Pulmonary artery endothelial cell (primary cell): Measurements from ENCODE around the gene KLC1. TPM values are rescaled to one million over a fixed set of nuclear protein-coding genes. Genes with fewer than 3 reads are reported as not detected.
"Not testable (repeated sequence)": the region's sequence is repeated elsewhere in the genome, so short reads cannot be mapped to it uniquely, and the experiment has no call there.

ENCODE experiments used
- DNase-seq: peaks from one replicate; pipeline ENCODE4 v3.0.0-alpha.2; 2011; ENCODE audit warnings: low read depth, low spot score
- total RNA-seq: library from RNA; depleted of rRNA; stranded (reverse); fragments of >200 nt; gene quantifications from 2 replicates; pipeline ENCODE4 v1.2.3, GENCODE V29; 2014

The KLC1 gene
- total RNA-seq, 1 donor from 2014 or later, result 170 TPM

DNA sequence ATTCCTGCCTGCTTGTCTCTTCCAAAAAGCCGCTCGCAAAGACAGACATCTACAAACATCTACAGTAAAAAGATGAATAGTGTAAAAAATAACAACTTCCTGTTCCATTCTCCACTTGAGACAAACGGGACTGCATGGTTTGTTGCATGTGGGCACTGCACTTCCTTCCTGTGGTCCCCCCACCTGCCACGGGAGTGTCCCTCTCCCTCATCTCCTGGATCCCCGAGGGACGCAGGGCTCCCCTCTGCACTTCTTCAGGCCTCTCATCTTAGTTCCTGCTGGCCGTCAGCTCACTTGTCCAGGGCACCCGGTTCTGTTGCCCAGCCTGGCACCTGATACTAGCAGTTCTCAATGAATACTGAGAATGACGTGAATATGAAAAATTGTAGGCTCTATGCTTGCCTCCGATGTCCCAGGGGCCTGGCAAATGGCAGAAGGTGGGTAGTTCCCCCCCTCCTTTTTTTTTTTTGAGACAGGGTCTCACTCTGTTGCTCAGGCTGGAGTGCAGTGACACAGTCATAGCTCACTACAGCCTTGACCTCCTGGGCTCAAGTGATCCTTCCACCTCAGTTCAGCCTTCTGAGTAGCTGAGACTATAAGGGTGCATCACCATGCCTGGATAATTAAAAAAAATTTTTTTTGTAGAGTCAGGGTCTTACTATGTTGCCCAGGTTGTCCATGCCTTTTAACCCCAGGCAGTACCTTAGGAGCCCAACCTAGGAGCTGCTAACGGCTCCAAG lies 3.5 kb upstream of the KLC1 start:
- DNase-seq, result no peak

DNA sequence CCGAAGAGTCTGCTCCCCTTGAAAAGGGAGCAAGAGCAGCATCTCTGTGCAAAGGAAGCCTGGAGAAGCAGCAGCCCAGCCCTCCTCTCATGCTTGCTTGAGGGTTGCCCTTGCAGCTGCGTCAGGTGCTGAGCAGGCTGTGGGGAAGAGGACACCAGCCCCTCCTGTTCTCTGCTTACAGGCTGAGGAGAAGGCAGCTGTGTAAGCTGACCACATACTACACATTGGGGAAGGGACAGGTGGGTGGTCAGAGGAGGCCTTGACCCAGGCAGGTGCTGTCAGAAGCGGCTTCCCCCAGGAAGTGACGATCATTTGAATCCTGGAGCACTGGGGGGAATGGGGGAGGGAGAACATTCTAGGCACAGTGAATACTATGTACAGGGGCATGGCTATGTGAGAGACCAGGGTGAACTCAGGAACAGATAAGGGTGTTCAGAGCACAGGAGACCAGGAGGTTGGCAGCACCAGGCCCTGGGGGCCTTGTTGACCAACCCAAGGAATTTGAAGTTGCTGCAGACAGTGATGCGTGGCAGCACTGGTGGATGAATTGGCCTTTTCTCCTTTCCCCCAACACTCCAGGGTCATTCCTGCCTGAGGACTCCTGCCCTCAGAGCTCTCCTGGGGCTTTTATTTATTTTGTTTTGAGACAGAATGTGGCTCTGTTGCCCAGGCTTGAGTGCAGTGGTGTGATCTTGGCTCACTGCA lies 2.7 kb upstream of the KLC1 start:
- no peak for DNase-seq

DNA sequence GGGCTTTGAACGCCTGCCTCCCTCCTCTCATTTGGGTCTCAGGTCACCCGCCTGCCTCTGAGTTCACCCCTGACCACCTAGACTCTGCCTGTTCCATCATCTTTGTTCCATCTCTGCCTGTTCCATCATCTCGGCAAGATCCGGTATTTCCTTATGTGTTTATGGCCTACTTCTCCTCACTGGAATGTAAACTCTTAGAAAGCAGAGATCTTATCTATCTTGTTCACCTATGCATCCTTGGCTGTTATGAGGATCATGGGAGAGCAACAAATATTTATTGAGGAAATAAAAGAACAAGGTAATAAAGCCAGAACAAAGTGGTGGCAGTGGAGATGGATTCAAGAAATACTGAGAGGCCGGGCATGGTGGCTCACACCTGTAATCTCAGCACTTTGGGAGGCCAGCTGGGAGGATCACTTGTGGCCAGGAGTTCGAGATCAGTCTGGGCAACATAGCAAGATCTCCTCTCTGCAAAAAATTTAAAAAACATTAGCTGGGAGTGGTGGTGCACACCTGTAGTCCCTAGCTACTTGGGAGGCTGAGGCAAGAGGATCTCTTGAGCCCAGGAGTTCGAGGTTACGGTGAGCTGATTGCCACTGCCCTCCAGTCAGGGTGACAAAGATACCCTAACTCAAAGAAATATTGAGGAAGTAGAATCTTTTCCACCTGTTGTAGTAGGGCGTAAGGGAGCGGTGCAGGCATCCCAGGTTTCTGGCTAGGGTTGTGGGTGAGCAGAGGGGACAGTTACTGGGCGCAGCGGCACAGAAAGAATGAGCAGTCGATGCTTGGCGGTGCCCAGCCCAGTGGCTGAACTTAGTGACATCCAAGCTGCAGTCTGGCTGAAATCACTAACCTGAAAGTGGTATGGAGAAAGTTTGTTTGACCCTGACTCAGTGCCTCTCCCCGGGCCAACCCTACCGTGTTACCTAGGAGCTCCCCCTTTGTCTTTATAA lies 1.7 kb upstream of the KLC1 start:
- no peak for DNase-seq

DNA sequence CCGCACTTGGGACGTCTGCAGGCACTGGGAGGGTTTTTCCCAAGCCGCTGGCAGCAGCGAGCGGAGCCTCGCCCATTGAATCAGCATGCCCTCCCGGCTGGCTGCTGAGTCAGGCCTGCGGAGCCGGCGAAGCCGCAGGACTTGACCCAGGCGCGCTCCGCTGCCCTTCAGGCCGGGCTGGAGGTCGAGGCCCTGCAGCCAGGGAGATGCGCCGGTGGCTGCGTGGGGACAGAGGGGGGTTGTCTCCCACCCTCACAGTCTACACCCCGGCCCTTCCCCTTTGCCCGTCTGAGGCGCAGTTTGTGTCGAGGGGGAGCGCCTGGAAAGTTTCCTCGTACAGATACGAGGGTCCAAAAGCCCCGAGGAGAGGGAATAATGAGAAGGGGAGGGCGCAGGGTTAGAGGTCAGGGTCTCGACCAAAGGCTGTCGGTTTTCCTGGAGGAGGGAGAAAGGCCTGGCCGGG lies 759 bp upstream of the KLC1 start:
- DNase-seq, result no peak

DNA sequence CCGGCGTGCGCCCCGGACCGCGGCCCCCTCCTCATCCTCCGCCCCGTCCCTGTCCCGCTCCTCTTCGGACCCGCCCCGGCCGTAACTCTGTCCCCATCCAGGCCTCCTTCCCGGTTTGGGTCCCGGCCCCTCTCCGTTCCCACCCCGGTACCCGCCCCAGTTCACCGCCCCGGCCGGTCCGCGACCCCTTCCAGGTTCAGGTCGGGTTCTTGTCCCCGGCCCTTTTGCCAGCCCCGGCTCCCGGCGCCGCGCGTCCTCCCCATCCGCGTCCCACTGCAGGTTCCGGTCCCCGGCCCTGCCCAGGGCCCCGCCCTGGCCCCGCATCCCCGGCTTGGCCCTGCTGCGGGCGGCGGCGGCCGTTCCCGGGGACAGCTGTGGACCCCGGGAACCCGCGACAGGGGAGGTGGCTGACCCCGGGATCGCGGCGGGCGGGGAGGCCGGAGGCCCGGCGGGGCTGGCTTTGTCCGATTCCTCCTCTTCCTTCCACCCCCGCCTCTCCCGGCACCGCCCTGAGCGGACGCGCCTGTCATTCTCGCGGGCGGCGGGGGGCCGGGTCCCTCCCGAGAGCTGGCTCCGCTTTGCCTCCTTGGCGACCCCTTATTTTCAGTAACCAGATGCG lies 601 bp downstream of the KLC1 start:
- no peak for DNase-seq

DNA sequence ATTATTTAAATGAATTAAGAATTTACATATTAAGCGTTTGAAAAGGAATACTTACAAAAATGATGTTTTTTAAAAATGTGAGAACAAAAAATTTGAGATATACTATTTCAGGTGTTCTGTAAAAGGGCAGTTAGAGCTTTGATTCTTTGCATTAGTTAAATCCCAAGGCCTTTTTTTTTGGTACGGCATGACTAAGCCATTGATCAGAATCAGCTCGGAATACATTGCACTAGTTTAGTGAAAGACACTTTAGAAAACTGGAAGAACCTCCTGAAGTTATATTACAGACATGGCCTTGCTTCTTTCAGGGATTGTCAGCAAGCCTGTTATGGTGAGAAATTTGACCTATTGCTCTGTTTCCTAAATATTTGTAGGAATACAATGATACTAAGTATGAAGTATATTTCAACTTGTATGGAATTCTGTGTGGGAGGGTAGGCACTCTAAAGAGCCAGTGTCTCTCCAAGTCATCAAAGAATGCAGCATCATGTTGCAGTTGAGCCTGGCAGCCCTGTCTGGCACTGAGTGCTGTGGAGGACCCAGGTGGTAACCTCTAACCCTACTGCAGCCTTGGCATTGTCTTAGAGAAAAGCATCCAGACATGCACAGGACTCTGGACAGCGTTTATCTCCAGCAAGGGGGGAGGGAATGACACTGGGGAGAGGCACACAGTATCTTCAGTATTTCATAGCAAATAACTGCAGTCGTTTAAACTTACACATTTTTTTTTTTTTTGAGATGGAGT lies 1.5 kb downstream of the KLC1 start:
- DNase-seq, result no peak

DNA sequence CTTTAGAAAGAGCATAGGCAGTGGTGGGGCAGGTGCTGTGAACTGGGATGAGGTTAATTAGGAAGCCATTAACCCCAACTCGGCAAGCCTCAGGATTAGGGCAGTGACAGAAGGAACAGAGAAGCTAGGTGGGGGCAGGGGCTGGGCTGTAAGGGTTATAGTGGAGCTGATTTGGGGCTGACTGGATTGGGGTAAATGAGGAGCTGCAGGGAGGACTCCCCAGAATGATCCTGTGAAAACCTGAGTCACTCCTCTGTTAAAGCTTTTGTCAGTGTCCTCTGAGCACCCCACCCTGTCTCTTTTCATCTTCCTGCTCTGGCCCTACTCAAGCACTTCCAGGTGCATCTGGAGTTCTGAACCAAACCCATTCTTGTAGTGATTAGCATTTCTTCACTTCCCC lies 4.4 kb downstream of the KLC1 start:
- DNase-seq, result no peak

DNA sequence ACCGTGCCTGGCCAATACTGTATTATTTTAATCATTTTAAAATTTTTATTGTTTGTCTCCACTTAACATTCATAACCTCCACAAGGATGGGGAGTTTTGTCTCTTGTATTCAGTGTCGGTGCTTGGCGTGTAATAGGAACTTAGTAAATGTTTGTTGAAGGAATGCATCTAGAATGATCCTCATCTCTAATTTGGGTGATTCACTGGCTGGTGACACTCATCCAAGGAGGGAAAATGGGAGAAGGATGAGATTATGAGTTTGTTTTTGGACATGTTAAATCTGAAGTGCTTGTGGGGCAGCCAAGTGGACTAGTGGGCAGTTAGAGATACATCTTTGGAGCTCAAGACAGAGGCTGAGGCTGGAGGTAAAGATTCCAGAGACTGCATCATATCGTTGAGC lies 5.1 kb downstream of the KLC1 start:
- DNase-seq, result no peak

DNA sequence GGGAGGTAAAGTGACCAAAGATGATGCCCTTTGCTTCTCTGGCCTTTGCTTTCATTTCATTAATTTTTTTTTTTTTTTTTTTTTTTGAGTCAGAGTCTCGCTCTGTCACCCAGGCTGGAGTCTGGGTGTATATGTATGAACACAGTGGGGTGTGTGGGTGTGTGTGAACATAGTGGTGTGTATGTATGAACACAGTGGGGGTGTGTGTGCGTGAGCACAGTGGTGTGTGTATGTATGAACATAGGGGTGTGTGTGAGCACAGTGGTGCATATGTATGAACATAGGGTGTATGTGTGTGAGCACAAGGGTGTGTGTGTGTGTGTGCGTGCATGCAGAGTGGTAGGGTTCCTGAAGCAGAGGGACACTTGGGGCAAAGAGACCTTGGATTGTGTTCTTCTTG lies 9.6 kb downstream of the KLC1 start:
- DNase-seq, result no peak

DNA sequence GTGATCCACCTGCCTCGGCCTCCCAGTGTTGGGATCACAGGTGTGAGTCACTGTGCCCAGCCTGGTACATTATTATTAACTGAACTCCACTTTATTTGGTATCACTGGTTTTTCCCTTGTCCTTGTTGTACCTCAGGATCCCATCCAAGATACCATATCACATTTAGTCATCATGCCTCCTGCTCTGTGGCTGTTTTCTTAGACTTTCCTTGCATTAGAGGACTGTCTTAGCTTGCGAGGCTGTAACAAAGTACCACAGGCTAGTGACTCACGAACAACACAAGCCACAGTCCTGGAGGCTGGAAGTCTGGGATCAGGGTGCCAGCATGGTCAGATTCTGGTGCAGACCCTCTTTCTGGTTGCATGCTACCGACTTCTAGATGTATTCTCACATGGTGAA lies 12.2 kb downstream of the KLC1 start:
- no peak for DNase-seq

DNA sequence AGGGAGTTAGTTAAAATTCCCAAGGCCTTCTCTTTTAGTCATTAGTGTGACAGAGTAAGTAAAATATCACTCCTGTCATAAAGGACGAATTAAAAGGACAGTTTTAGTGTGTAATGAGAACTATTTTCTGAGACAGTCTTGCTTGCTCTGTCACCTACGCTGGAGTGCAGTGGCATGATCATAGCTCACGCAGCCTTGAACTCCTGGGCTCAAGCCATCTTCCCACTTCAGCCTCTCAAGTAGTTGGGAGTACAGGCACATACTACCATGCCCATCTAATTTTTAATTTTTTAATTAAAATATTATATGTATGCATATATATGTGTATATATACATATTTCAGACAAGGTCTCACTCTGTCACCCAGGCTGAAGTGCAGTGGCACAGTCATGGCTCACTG lies 17.2 kb downstream of the KLC1 start:
- no peak for DNase-seq

DNA sequence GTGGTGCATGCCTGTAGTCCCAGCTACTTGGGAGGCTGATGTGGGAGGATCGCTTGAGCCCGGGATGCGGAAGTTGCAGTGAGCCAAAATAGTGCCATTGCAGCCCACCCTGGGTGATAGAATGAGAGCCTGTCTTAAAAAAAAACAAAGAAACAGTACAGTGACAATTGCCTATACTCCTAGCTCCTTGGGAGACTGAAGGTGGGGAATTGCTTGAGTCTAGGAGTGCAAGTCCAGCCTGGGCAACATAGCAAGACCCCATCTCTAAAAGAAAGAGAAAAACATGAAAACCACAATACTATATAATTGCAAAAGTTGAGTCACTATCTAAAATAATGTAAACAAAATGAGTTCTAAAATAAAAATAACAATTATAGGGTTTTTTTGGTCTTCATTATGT lies 20.0 kb downstream of the KLC1 start:
- no peak for DNase-seq

DNA sequence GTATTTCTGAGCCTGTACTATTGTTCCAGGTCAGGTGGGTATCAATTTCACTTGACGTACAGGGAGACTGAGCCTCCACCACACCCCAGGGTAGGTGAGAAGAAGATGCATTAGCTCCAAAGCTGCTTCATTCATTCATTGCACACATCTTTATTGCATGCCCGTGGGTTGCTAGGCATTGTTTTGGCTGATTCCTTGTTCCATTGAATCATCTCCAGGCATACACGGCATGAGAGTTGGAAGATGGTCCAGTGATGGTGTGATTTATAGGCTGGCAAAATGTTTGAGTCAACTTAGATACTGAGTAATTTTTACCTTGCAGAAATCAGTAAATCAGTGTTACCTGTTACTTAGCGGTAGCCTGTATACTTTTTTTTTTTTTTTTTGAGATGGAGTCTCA lies 21.2 kb downstream of the KLC1 start:
- DNase-seq, result no peak

DNA sequence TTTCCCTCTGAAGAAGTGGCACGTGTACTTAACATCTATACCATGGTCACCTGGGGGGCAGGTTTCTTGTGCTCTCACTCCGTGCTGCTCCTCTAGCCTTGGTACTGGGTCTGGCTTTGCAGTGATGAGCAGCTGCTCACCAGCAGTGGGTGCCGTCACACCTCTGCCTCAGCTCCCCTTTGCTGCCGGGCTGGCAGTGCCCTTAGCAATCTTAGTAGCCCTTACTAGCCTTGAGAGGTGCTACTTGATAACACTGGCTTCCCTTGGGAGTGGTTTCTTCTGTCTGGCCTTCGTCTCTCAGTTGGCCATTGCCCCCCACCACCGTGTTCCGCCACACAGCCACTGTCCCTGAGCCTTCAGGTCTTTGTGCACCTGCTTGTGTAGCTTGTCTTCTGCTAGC lies 22.6 kb downstream of the KLC1 start:
- no peak for DNase-seq

DNA sequence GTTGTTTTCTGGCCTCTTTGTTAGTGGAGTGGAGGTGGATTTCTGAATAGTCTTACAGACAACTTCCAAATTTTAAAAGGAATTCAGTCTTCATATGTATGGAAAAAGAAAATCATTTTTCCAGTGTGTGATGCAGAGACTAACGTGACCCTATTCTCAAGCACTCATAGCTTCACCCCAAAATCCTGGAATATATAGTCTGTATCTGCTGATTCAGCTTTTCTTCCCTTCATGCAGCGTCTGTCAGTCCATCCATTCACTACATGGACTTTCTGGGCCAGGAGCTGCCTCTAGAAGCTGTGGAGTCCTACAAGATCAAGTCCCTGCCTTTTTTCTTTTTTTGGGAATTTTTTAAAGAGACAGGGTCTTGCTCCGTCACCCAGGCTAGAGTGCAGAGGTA lies 23.8 kb downstream of the KLC1 start:
- DNase-seq, result no peak

DNA sequence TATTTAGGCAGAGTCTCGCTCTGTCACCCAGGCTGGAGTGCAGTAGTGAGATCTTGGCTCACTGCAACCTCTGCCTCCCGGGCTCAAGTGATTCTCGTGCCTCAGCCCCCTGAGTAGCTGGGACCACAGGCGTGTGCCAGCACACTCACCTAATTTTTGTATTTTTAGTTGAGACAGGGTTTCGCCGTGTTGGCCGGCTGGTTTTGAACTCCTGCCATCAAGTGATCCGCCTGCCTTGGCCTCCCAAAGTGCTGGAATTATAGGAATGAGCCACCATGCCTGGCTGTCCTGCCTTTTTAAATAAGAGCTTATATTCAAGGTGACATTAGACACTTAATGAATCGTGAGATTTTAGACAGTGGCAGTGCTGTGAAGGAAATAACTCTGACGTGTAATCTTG lies 24.3 kb downstream of the KLC1 start:
- DNase-seq, result not testable (repeated sequence)

DNA sequence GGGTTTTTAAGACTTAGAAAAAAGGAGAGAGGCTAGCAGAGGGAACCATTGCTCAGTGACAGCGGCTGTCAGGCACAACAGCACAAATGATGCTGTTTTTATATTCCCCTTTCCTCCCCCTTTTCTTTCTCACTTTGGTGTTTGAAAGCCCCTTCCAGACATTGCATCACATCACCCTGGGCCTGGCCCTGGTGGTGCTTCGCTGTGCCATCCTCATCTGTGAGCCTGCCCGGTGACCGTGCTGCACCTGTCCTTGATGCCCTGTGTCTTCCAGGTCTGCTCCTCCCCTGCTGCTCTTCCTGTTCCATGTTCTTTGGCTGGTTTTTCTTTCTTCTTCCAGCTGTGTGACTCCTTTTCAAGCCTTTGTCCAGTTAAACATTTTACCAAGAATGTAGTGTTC lies 24.8 kb downstream of the KLC1 start:
- no peak for DNase-seq

DNA sequence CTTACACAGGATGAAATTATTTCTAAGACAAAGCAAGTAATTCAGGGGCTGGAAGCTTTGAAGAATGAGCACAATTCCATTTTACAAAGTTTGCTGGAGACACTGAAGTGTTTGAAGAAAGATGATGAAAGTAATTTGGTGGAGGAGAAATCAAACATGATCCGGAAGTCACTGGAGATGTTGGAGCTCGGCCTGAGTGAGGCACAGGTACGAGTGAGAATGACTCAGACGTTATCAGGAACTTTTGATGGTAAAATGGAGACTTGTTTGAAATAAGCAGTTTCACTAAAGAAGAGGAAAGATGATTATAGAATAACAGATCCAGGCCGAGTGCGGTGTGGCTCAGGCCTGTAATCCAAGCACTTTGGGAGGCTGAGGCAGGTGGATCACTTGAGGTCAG lies 25.6 kb downstream of the KLC1 start:
- DNase-seq, result no peak

DNA sequence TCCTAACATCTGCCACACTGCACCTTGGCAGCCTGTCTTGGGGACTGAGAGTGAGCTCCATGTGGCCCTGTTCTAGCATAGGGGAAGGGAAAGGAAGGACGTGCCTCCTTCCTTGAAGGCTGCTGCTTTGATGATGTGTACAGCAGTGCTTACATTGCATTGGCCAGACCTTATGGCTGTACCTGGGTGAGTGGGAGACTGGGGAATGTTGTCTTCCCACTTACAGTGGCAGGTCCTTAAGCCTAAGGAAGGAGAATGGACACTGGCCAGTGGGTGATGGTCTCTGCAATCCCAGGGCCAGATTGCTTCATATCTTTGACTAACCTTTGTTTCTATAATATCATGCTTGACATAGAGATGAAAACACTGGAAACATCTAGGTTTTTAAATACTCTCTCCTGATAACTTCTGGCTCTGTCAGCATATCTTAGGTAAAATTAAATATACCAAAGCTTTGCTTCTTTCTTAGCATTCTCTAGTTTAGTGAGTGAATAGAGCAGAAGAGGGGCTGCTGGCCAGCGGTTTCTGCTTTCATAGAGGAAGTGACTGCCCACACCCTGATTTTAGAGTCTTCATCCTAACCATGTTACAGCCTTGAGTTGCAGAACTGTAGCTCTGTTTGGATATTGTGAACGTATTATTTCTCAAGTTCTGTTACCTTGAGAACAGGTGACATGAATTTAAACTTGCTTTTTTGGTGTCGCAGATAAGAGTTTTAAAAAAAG lies 27.2 kb downstream of the KLC1 start:
- no peak for DNase-seq

DNA sequence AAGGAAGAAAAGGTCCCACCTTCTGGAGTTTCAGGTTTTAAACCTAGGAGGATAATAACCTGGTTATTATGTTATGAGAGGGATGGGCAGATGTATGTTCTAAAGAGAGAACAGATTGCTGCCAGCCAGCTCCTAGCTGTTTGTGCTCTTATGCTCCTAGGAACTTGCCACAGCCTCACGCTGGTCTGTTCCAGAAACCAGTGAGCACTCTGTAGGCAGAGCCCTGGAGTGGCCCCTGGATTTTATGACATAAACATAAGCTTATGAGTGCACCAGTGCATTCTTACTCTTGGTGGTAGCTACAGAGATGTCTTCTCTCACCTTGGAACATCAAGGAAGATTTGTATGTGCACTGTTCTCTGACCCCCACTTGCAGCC lies 27.7 kb downstream of the KLC1 start:
- DNase-seq, result no peak
